Measurements from ENCODE around the gene IFIT3. TPM values are rescaled to one million over a fixed set of nuclear protein-coding genes. Genes with fewer than 3 reads are reported as not detected.

Gene IFIT3
- total RNA-seq, 1 experiment from 2014 or later = 7.2 TPM

DNA sequence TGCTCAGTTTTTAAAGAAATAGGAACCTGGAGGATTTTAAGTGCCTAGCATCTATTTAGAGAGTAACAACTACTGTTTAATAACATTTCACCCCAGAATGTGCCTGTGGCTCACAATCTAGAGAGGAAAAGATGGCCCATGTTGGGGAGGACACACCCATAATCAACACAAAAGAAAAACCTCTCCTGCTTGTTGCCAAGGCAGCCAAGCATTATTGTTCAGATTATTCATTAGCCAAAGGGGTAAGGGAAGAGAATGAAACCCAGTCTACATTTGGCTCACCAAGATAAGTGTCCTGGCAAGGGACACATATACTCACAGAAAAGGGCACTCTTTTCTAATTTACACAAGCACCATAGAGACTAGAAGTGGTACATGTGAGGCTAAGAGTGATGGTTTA is 32.4 kb downstream of the IFIT3 start:
- H4K20me1 ChIP-seq (ENCODE audit: insufficient read depth) = no peaks in the 10 kb centered on the region
- H3K4me3 ChIP-seq = no peak overlapping the region
- H3K9me2 ChIP-seq (ENCODE audit: insufficient read depth) = no peaks in the 10 kb centered on the region; the same call in 1 of the 2 replicates
- no peaks in the 10 kb centered on the region for H3K27me3 ChIP-seq (ENCODE audit: insufficient read depth, low read depth)
- H3K79me2 ChIP-seq (ENCODE audit: low read depth) = no peaks in the 10 kb centered on the region
- TF ChIP-seq EZH2 (IDR thresholded peaks at IDR 0.05; ENCODE audit: low read depth) = no peak
- TF ChIP-seq, protein P1, sequence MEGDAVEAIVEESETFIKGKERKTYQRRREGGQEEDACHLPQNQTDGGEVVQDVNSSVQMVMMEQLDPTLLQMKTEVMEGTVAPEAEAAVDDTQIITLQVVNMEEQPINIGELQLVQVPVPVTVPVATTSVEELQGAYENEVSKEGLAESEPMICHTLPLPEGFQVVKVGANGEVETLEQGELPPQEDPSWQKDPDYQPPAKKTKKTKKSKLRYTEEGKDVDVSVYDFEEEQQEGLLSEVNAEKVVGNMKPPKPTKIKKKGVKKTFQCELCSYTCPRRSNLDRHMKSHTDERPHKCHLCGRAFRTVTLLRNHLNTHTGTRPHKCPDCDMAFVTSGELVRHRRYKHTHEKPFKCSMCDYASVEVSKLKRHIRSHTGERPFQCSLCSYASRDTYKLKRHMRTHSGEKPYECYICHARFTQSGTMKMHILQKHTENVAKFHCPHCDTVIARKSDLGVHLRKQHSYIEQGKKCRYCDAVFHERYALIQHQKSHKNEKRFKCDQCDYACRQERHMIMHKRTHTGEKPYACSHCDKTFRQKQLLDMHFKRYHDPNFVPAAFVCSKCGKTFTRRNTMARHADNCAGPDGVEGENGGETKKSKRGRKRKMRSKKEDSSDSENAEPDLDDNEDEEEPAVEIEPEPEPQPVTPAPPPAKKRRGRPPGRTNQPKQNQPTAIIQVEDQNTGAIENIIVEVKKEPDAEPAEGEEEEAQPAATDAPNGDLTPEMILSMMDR (conservative IDR thresholded peaks at IDR 0.05) = no peak
- no peak for DNase-seq
- H3K36me3 ChIP-seq (ENCODE audit: low read depth) = no peaks in the 10 kb centered on the region
- H3K4me1 ChIP-seq (replicated peaks; ENCODE audit: insufficient read depth) = no peaks in the 10 kb centered on the region
- CTCF ChIA-PET = no interaction called here
- no TSS peak for BruUV-seq (replicated peaks)
- no peak overlapping the region for H3K4me2 ChIP-seq
- no peak overlapping the region for H2AFZ ChIP-seq
- POLR2A ChIA-PET (ENCODE audit: unreplicated experiment) = no interaction called here
- intact Hi-C loops (cut with micrococcal nuclease; ENCODE audit: unreplicated experiment) = no loop called here
- no peak overlapping the region for H3K27ac ChIP-seq
- no peaks in the 10 kb centered on the region for H3K9me3 ChIP-seq (ENCODE audit: insufficient read depth, low read depth)
- no peaks in the 10 kb centered on the region for H3F3A ChIP-seq (ENCODE audit: insufficient read depth, low read depth)

GRCh38 chr10:89362929-89363328 is 35.1 kb downstream of the IFIT3 start:
- Histone ChIP-seq H3K79me2 (ENCODE audit: low read depth) (no peaks in the 10 kb centered on the region), H2AFZ (no peak overlapping the region), H3F3A (ENCODE audit: insufficient read depth, low read depth) (no peaks in the 10 kb centered on the region), H3K4me2 (no peak overlapping the region), H3K36me3 (ENCODE audit: low read depth) (no peaks in the 10 kb centered on the region), H3K4me3 (no peak overlapping the region), H3K27me3 (ENCODE audit: insufficient read depth, low read depth) (no peaks in the 10 kb centered on the region), H4K20me1 (ENCODE audit: insufficient read depth) (no peaks in the 10 kb centered on the region), H3K4me1 (replicated peaks; ENCODE audit: insufficient read depth) (no peaks in the 10 kb centered on the region), H3K9me3 (ENCODE audit: insufficient read depth, low read depth) (no peaks in the 10 kb centered on the region), H3K9me2 (ENCODE audit: insufficient read depth) (no peaks in the 10 kb centered on the region; the same call in 1 of the 2 replicates), H3K27ac (no peak overlapping the region)
- TF ChIP-seq, protein P1 (conservative IDR thresholded peaks at IDR 0.05) = no peak
- TF ChIP-seq EZH2 (IDR thresholded peaks at IDR 0.05; ENCODE audit: low read depth) = no peak
- BruUV-seq (replicated peaks) = no TSS peak
- intact Hi-C loops (cut with micrococcal nuclease; ENCODE audit: unreplicated experiment) = no loop called here
- POLR2A ChIA-PET (ENCODE audit: unreplicated experiment) = no interaction called here
- CTCF ChIA-PET = no interaction called here
- DNase-seq = no peak

GRCh38 chr10:89363729-89364442 is 36.1 kb downstream of the IFIT3 start:
- Histone ChIP-seq H3K79me2 (ENCODE audit: low read depth) (no peaks in the 10 kb centered on the region), H3K36me3 (ENCODE audit: low read depth) (no peaks in the 10 kb centered on the region), H3K4me3 (no peak overlapping the region), H2AFZ (no peak overlapping the region), H3K9me2 (ENCODE audit: insufficient read depth) (no peaks in the 10 kb centered on the region), H3K4me2 (no peak overlapping the region), H3K27ac (no peak overlapping the region), H3K27me3 (ENCODE audit: insufficient read depth, low read depth) (no peaks in the 10 kb centered on the region), H3K4me1 (replicated peaks; ENCODE audit: insufficient read depth) (no peaks in the 10 kb centered on the region), H3F3A (ENCODE audit: insufficient read depth, low read depth) (no peaks in the 10 kb centered on the region), H4K20me1 (ENCODE audit: insufficient read depth) (no peaks in the 10 kb centered on the region), H3K9me3 (ENCODE audit: insufficient read depth, low read depth) (no peaks in the 10 kb centered on the region)
- POLR2A ChIA-PET (ENCODE audit: unreplicated experiment) = no interaction called here
- BruUV-seq (replicated peaks) = no TSS peak
- TF ChIP-seq, protein P1 (conservative IDR thresholded peaks at IDR 0.05) = no peak
- no peak for TF ChIP-seq EZH2 (IDR thresholded peaks at IDR 0.05; ENCODE audit: low read depth)
- intact Hi-C loops (cut with micrococcal nuclease; ENCODE audit: unreplicated experiment) = no loop called here
- CTCF ChIA-PET = interaction anchor here (0.7 kb wide), 1 partner anchor 40 kb away, joined by 6 read pairs; no protein-coding TSS in a partner anchor
- DNase-seq = no peak
